K562 (cell line): ENCODE measurements around the gene SCYL1. TPM values are rescaled to one million over a fixed set of nuclear protein-coding genes. Genes with fewer than 3 reads are reported as not detected.

ENCODE experiments used
- CEBPZ ChIP-seq: fragments of 150-350 bp; IDR thresholded peaks from 2 replicates; pipeline ENCODE4 v1.6.1; 2014; ENCODE audit warnings: low read depth, mild to moderate bottlenecking, low read length, borderline replicate concordance
- DIDO1 ChIP-seq: fragments of 450-650 bp; IDR thresholded peaks from 2 replicates; pipeline ENCODE4 v1.6.1; 2016; ENCODE audit warnings: low read depth, missing biosample characterization, missing genetic modification characterization
- DNMT1 ChIP-seq: fragments of 450-650 bp; IDR thresholded peaks from 2 replicates; pipeline ENCODE4 v1.6.1; 2016; ENCODE audit warnings: antibody characterized with exemption, mild to moderate bottlenecking
- KLF6 ChIP-seq: fragments of 250-450 bp; sonication (Bioruptor Pico); IDR thresholded peaks from 2 replicates; pipeline ENCODE4 v1.4.0; 2020; ENCODE audit warnings: mild to moderate bottlenecking, moderate library complexity, borderline replicate concordance
- L3MBTL2 ChIP-seq: fragments of 450-650 bp; IDR thresholded peaks from 2 replicates; pipeline ENCODE4 v1.6.1; 2016; ENCODE audit warnings: mild to moderate bottlenecking, moderate library complexity
- MTA1 ChIP-seq: fragments of 450-650 bp; IDR thresholded peaks from 2 replicates; pipeline ENCODE4 v1.6.1; 2017; ENCODE audit warnings: borderline replicate concordance
- NR2C2 ChIP-seq, 2 experiments: fragments of 200-800 bp in 1 of 2; sonication (Bioruptor generic) in 1 of 2; sonication (generic) in 1 of 2; formaldehyde crosslinking in 1 of 2; IDR thresholded peaks; 2 replicates each; pipeline versions ENCODE4 v1.6.1 to v1.8.0; 2016 to 2022; ENCODE audit warnings: mild to moderate bottlenecking in 1 of 2, missing compliant biosample characterization in 1 of 2, missing genetic modification characterization in 1 of 2, missing genetic modification reagents in 1 of 2
- POLR2AphosphoS2 ChIP-seq: IDR thresholded peaks from 2 replicates; pipeline ENCODE4 v1.6.1; 2012; ENCODE audit warnings: low read length, improper control_type of control experiment
- RFX7 ChIP-seq: fragments of 250-450 bp; sonication (Bioruptor Pico); IDR thresholded peaks from 2 replicates; pipeline ENCODE4 v1.5.1; 2021; ENCODE audit warnings: mild to moderate bottlenecking
- SIRT6 ChIP-seq: IDR thresholded peaks from one replicate; pipeline ENCODE4 v1.6.1; 2012; ENCODE audit warnings: low read depth, mild to moderate bottlenecking, control low read depth, inconsistent platforms, low read length, moderate library complexity
- ZNF197 ChIP-seq: fragments of 200-800 bp; sonication (Bioruptor generic); IDR thresholded peaks from 2 replicates; pipeline ENCODE4 v1.6.1; 2016; ENCODE audit warnings: low read depth, missing genetic modification characterization, missing compliant biosample characterization
- ZNF212 ChIP-seq: fragments of 450-650 bp; formaldehyde crosslinking; IDR thresholded peaks from 2 replicates; pipeline ENCODE4 v1.4.0; 2020; ENCODE audit warnings: mild to moderate bottlenecking
- ZNF217 ChIP-seq: sonication (generic); formaldehyde crosslinking; IDR thresholded peaks from 2 replicates; pipeline ENCODE4 v1.8.0; 2022; ENCODE audit warnings: mild to moderate bottlenecking, missing genetic modification reagents
- ZNF384 ChIP-seq: IDR thresholded peaks from 2 replicates; pipeline ENCODE4 v1.6.1; 2012; ENCODE audit warnings: low read depth, low read length, improper control_type of control experiment
- ZNF639 ChIP-seq, 2 experiments: fragments of 200-800 bp in 1 of 2; sonication (Bioruptor generic) in 1 of 2; sonication (generic) in 1 of 2; formaldehyde crosslinking in 1 of 2; IDR thresholded peaks in 1 of 2; conservative IDR thresholded peaks in 1 of 2; 2 replicates each; pipeline versions ENCODE4 v1.5.0 to v1.6.1; 2016 to 2020; ENCODE audit warnings: missing compliant biosample characterization in 1 of 2, missing genetic modification characterization in 1 of 2, missing genetic modification reagents in 1 of 2
- polyA plus RNA-seq, 8 experiments: library from polyadenylated mRNA; depleted of rRNA in 4 of 8; stranded (reverse) in 5 of 8; unstranded in 3 of 8; fragments of >200 nt; fragmentation: Nextera tagmentation in 2 of 8; fragmentation: Illumina TruSeq in 1 of 8; extraction: Ambion mirVana in 2 of 8; extraction: Trizol in 1 of 8; gene quantifications; 2 replicates each; pipeline versions ENCODE4 v1.2.1 to v1.2.3, GENCODE V29; 2011 to 2014; ENCODE audit warnings: inconsistent platforms in 1 of 8, missing spikeins in 1 of 8
- total RNA-seq, 7 experiments: library from RNA; depleted of rRNA in 6 of 7; stranded (reverse); fragments of >200 nt in 6 of 7; fragmentation: Illumina TruSeq in 2 of 7; extraction: Trizol in 2 of 7; gene quantifications; 2 replicates each; pipeline versions ENCODE4 v1.2.1 to v1.2.3, GENCODE V29; 2011 to 2021; ENCODE audit warnings: low replicate concordance in 1 of 7
- TF ChIP-seq, protein P1 (sequence below), 3 experiments: fragments of 200-800 bp in 1 of 3; fragments of 250-450 bp in 1 of 3; fragments of 450-650 bp in 1 of 3; sonication (Bioruptor Pico) in 1 of 3; sonication (Bioruptor generic) in 1 of 3; formaldehyde crosslinking in 1 of 3; IDR thresholded peaks; 2 replicates each; pipeline versions ENCODE4 v1.6.1 to v1.8.0; 2016 to 2022; ENCODE audit warnings: mild to moderate bottlenecking in 2 of 3, missing genetic modification characterization in 2 of 3, missing compliant biosample characterization in 1 of 3, moderate library complexity in 1 of 3

Gene SCYL1
- total and polyA plus RNA-seq, 9 of the 15 experiments (the other 6 are each of a cell fraction or from before 2014, with no cell fraction given) = 1.9 to 145 (median 57.6) TPM

DNA sequence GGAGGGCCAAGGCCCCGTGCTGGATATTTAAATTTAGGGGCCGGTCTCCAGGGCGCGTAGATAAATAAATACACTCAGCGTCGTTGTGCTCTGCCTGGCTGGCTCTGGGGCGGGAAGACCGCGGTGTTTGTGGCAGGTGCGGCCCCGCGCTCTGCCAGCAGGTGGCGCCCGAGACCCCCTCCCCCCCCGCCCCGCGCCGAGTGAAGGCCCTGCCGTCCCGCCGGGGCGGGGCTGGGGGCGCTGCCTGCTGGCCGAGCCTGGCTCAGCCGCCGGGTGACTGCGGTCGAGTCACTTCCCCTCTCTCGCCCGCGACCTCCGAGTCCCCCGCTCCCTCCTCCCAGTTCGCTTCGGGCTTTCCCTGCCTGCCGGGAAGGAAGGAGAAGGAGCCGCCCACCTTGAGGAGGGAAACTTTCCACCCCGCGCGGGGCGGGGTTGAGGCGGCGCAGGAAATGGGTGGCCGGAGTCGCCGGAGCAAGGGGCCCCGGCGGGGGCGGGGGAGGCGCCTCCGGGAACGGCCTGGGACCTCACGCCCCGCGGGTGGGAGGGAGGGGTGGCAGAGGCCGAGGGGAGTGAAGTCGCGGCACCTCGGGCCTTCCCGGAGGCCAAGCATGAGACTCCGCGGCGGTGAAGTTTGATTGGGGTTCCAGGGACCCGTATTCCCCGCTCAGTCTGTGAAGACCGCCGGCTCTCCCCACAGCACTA lies 49.4 kb downstream of the SCYL1 start (continued):
- TF ChIP-seq L3MBTL2 = peak; percentile 64; the same call in 1 of the 2 replicates
- no peak for TF ChIP-seq DIDO1
- TF ChIP-seq MTA1 = 0 out of 2 replicates have a peak, but pooled peaks have one; percentile 31
- TF ChIP-seq DNMT1 = no peak
- TF ChIP-seq ZNF212 (CRISPR knock-in tag) = no peak
- no peak for TF ChIP-seq KLF6 (CRISPR knock-in tag)
- TF ChIP-seq RFX7 (CRISPR knock-in tag) = no peak
- no peak; the same call in 1 of the 2 replicates for TF ChIP-seq ZNF384
- no peak for TF ChIP-seq CEBPZ
- TF ChIP-seq NR2C2 (CRISPR knock-in tag; IDR thresholded peaks at IDR 0.05) = no peak
- TF ChIP-seq NR2C2 (tag; IDR thresholded peaks at IDR 0.05) = peak; percentile 83
- peak in 1 of 2 experiments; percentile 100; a peak in 2 of 4 replicates for TF ChIP-seq ZNF639 (CRISPR knock-in tag; conservative IDR thresholded peaks at IDR 0.05 in 1 of 2, IDR thresholded peaks at IDR 0.05 in 1 of 2)
- peak; percentile 62; the same call in 1 of the 2 replicates for TF ChIP-seq POLR2AphosphoS2
- TF ChIP-seq ZNF197 (CRISPR knock-in tag) = no peak; the same call in 1 of the 2 replicates
- no peak for TF ChIP-seq SIRT6
- TF ChIP-seq, protein P1, sequence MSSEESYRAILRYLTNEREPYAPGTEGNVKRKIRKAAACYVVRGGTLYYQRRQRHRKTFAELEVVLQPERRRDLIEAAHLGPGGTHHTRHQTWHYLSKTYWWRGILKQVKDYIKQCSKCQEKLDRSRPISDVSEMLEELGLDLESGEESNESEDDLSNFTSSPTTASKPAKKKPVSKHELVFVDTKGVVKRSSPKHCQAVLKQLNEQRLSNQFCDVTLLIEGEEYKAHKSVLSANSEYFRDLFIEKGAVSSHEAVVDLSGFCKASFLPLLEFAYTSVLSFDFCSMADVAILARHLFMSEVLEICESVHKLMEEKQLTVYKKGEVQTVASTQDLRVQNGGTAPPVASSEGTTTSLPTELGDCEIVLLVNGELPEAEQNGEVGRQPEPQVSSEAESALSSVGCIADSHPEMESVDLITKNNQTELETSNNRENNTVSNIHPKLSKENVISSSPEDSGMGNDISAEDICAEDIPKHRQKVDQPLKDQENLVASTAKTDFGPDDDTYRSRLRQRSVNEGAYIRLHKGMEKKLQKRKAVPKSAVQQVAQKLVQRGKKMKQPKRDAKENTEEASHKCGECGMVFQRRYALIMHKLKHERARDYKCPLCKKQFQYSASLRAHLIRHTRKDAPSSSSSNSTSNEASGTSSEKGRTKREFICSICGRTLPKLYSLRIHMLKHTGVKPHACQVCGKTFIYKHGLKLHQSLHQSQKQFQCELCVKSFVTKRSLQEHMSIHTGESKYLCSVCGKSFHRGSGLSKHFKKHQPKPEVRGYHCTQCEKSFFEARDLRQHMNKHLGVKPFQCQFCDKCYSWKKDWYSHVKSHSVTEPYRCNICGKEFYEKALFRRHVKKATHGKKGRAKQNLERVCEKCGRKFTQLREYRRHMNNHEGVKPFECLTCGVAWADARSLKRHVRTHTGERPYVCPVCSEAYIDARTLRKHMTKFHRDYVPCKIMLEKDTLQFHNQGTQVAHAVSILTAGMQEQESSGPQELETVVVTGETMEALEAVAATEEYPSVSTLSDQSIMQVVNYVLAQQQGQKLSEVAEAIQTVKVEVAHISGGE (CRISPR knock-in tag; IDR thresholded peaks at IDR 0.05) = peak in 1 of 3 experiments; percentile 85; a peak in 3 of 6 replicates
- no peak for TF ChIP-seq ZNF217
